ENCODE results near the gene TIPIN.

The TIPIN gene

GRCh38 chr15:66294157-66294931 is 62.1 kb downstream of the TIPIN start (continued):
- TF ChIP-seq, protein P1, sequence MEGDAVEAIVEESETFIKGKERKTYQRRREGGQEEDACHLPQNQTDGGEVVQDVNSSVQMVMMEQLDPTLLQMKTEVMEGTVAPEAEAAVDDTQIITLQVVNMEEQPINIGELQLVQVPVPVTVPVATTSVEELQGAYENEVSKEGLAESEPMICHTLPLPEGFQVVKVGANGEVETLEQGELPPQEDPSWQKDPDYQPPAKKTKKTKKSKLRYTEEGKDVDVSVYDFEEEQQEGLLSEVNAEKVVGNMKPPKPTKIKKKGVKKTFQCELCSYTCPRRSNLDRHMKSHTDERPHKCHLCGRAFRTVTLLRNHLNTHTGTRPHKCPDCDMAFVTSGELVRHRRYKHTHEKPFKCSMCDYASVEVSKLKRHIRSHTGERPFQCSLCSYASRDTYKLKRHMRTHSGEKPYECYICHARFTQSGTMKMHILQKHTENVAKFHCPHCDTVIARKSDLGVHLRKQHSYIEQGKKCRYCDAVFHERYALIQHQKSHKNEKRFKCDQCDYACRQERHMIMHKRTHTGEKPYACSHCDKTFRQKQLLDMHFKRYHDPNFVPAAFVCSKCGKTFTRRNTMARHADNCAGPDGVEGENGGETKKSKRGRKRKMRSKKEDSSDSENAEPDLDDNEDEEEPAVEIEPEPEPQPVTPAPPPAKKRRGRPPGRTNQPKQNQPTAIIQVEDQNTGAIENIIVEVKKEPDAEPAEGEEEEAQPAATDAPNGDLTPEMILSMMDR (tag by site-specific recombination; IDR thresholded peaks at IDR 0.05) = 0 out of 2 replicates have a peak, but pooled peaks have one; percentile 12
- no peak; the same call in 1 of the 2 replicates for TF ChIP-seq PRDM1 (tag by site-specific recombination; IDR thresholded peaks at IDR 0.05)
- peak; percentile 74 for TF ChIP-seq ZNF2 (tag by site-specific recombination; IDR thresholded peaks at IDR 0.05)
- TF ChIP-seq, protein P2, sequence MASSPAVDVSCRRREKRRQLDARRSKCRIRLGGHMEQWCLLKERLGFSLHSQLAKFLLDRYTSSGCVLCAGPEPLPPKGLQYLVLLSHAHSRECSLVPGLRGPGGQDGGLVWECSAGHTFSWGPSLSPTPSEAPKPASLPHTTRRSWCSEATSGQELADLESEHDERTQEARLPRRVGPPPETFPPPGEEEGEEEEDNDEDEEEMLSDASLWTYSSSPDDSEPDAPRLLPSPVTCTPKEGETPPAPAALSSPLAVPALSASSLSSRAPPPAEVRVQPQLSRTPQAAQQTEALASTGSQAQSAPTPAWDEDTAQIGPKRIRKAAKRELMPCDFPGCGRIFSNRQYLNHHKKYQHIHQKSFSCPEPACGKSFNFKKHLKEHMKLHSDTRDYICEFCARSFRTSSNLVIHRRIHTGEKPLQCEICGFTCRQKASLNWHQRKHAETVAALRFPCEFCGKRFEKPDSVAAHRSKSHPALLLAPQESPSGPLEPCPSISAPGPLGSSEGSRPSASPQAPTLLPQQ (tag by site-specific recombination; IDR thresholded peaks at IDR 0.05) = peak; percentile 62
- peak; percentile 90 for TF ChIP-seq ZNF335 (tag by site-specific recombination; conservative IDR thresholded peaks at IDR 0.05)
- peak; percentile 98 for TF ChIP-seq SCRT2 (tag by site-specific recombination; IDR thresholded peaks at IDR 0.05)
- TF ChIP-seq, protein P3, sequence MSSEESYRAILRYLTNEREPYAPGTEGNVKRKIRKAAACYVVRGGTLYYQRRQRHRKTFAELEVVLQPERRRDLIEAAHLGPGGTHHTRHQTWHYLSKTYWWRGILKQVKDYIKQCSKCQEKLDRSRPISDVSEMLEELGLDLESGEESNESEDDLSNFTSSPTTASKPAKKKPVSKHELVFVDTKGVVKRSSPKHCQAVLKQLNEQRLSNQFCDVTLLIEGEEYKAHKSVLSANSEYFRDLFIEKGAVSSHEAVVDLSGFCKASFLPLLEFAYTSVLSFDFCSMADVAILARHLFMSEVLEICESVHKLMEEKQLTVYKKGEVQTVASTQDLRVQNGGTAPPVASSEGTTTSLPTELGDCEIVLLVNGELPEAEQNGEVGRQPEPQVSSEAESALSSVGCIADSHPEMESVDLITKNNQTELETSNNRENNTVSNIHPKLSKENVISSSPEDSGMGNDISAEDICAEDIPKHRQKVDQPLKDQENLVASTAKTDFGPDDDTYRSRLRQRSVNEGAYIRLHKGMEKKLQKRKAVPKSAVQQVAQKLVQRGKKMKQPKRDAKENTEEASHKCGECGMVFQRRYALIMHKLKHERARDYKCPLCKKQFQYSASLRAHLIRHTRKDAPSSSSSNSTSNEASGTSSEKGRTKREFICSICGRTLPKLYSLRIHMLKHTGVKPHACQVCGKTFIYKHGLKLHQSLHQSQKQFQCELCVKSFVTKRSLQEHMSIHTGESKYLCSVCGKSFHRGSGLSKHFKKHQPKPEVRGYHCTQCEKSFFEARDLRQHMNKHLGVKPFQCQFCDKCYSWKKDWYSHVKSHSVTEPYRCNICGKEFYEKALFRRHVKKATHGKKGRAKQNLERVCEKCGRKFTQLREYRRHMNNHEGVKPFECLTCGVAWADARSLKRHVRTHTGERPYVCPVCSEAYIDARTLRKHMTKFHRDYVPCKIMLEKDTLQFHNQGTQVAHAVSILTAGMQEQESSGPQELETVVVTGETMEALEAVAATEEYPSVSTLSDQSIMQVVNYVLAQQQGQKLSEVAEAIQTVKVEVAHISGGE (tag by site-specific recombination; conservative IDR thresholded peaks at IDR 0.05; ENCODE audit: low read depth) = peak; percentile 66
- no peak for TF ChIP-seq ZNF302 (tag by site-specific recombination; IDR thresholded peaks at IDR 0.05; ENCODE audit: low read depth)

DNA sequence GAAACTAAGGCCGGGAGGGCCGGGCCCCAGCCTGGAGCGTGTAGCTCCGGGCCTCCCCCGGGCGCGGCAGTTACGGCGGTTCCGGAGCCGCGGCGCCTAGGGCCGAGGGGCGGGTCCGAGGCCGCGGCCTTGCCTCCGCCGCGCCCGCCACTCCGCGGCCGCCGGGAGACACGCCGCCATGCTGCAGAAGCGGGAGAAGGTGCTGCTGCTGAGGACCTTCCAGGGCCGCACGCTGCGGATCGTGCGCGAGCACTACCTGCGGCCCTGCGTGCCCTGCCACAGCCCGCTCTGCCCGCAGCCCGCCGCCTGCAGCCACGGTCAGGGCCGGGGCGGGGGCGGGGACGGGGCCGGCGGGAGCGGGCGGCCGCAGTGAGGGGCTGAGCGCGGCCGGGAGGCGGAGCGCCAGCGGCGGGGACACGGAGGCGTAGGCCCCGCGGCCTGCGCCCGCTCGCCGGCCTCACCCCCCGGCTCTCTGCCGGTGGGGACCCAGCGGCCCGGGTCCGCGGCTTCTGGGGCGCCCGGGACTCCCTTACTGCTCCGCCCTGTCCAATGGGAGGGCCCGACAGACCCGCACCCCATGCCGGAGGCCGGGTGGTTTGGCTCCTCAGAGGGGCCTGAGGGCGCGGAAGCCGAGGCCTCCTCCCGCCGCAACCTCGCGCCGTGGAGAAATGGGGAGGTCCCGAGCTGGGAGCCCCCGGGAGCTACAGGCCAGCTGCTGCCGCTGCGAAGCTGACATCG is 62.9 kb downstream of the TIPIN start, which contains the start of gene DIS3L:
DIS3L (plus strand) TSS at position 150 of the 738 bp plus-strand sequence; CDS start at position 179, 29 bp downstream.
- ChIA-PET POLR2A (interaction anchor here (0.5 to 2.0 kb wide), 4 partner anchors 17 to 424 kb away, joined by 3 to 6 read pairs (median 4); partner anchors contain the start of gene RAB11A), CTCF (interaction anchor here (0.7 to 1.4 kb wide), 3 partner anchors 9 to 42 kb away, joined by 3 to 5 read pairs (median 4); no protein-coding TSS in a partner anchor)
- Histone ChIP-seq H3K27ac (ENCODE audit: extremely low read depth, low read depth, low read length) (peak within 1 kb of the TSS; percentile 99), H3K36me3 (ENCODE audit: control insufficient read depth in 2 of 2, insufficient read depth in 1 of 2, low read length in 2 of 2) (peaks cover 0 to 9% of the 10 kb centered on the region in 2 experiments; a peak in 2 of 3 replicates), H3K9me3 (ENCODE audit: control insufficient read depth, insufficient read depth, low read depth, low read length) (no peaks in the 10 kb centered on the region), H3K4me3 (ENCODE audit: low read depth, low read length) (peak within 1 kb of the TSS; percentile 72), H3K4me1 (ENCODE audit: control insufficient read depth, insufficient read depth, low read length) (peaks cover 23% of the 10 kb centered on the region)
- no peak for TF ChIP-seq ZNF626 (tag by site-specific recombination; IDR thresholded peaks at IDR 0.05)
- TF ChIP-seq, protein P4, sequence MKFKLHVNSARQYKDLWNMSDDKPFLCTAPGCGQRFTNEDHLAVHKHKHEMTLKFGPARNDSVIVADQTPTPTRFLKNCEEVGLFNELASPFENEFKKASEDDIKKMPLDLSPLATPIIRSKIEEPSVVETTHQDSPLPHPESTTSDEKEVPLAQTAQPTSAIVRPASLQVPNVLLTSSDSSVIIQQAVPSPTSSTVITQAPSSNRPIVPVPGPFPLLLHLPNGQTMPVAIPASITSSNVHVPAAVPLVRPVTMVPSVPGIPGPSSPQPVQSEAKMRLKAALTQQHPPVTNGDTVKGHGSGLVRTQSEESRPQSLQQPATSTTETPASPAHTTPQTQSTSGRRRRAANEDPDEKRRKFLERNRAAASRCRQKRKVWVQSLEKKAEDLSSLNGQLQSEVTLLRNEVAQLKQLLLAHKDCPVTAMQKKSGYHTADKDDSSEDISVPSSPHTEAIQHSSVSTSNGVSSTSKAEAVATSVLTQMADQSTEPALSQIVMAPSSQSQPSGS (tag by site-specific recombination; IDR thresholded peaks at IDR 0.05; ENCODE audit: low read depth) = no peak
- TF ChIP-seq PBX3 (CRISPR knock-in tag; IDR thresholded peaks at IDR 0.05) = peak; percentile 85
- TF ChIP-seq ZFP37 (tag by site-specific recombination; IDR thresholded peaks at IDR 0.05) = peak; percentile 54; the same call in 1 of the 2 replicates
- TF ChIP-seq ZIC2 (tag by site-specific recombination; IDR thresholded peaks at IDR 0.05) = 0 out of 2 replicates have a peak, but pooled peaks have one; percentile 28
- peak; percentile 48 for TF ChIP-seq SP2 (tag by site-specific recombination; IDR thresholded peaks at IDR 0.05)
- no peak for TF ChIP-seq ZNF362 (tag by site-specific recombination; IDR thresholded peaks at IDR 0.05)
- TF ChIP-seq ZNF558 (tag by site-specific recombination; IDR thresholded peaks at IDR 0.05) = no peak
- TF ChIP-seq, protein P1 (tag by site-specific recombination; IDR thresholded peaks at IDR 0.05) = no peak
- no peak for TF ChIP-seq TCF7L2 (IDR thresholded peaks at IDR 0.05; ENCODE audit: borderline replicate concordance, low read depth, low read length)
- no peak for TF ChIP-seq ZNF16 (tag by site-specific recombination; IDR thresholded peaks at IDR 0.05; ENCODE audit: low read depth)
